Activated CD4-positive, alpha-beta T cell treated with anti-CD3 and anti-CD28 coated beads, Interleukin-10, Interleukin-2, amounts not matched to agents 100 ng/mL and 50 ng/mL, durations not matched to agents 16 hours and 8 hours (primary cell): ENCODE data around the gene FN1.
"Not testable (repeated sequence)": the region's sequence is repeated elsewhere in the genome, so short reads cannot be mapped to it uniquely, and the experiment has no call there.

Source experiments
- DNase-seq: peaks from one replicate; pipeline ENCODE4 v3.0.0-alpha.2; 2020

FN1 gene

GRCh38 chr2:215363461-215364156, 72.3 kb downstream of the FN1 start:
- DNase-seq: no peak

DNA sequence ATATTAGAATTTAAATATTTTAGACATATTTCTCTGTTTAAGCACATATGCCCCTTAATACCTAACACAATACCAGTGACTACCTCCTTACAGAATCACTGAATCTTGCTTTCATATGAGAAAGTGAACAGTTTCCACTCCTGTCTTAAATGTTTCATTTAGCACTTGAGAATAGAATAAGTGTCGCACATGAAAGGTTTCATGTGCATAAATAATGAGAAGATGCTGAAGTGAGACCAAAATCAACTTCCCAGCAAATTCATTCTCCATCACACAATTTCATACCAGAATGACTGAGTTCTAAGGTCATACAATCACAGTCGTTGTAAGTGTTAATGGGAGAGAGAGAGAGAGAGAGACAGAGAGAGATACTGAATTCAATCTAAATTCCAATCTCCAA, 72.8 kb downstream of the FN1 start:
- no peak for DNase-seq

GRCh38 chr2:215362562-215362904, 73.3 kb downstream of the FN1 start:
- no peak for DNase-seq

- DNase-seq: no peak
Measured at GRCh38 chr2:215361876-215362561, 73.8 kb downstream of the FN1 start.

- no peak for DNase-seq
Measured at GRCh38 chr2:215361211-215361875, 74.5 kb downstream of the FN1 start.

DNA sequence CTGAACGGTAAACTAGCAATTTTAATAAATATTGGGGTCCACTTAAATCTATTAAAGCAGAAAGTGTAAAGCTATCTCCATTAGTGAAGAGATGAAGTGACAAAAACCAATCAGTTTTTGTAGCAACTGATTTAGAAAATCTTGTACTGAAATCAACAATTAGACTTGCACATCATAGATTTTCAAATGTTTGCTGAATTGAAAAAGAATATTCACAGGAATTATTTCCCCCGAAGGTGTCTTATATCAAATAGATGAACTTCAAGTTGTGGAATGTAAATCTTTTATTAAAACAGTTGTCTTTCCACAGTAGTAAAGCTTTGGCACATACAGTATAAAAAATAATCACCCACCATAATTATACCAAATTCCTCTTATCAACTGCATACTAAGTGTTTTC, 75.3 kb downstream of the FN1 start:
- DNase-seq: no peak

DNA sequence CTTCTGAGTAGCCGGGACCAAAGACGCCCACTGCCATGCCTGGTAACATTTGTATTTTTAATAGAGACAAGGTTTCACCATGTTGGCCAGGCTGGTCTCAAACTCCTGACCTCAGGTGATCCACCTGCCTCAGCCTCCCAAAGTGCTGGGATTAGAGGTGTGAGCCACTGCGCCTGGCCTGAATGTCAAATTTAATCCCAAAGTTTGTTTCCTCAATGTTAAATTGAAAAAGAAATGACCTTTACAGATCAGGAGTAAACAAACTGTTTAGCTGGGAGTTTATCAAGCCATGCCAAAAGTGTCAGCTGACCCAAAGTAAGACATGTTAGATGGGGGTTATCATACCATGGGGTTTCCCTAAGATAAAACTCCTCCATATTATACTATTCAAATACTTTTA, 75.8 kb downstream of the FN1 start:
- not testable (repeated sequence) for DNase-seq

GRCh38 chr2:215359576-215359922, 76.3 kb downstream of the FN1 start:
- DNase-seq: no peak

GRCh38 chr2:215358891-215359575, 76.8 kb downstream of the FN1 start:
- no peak for DNase-seq

DNA sequence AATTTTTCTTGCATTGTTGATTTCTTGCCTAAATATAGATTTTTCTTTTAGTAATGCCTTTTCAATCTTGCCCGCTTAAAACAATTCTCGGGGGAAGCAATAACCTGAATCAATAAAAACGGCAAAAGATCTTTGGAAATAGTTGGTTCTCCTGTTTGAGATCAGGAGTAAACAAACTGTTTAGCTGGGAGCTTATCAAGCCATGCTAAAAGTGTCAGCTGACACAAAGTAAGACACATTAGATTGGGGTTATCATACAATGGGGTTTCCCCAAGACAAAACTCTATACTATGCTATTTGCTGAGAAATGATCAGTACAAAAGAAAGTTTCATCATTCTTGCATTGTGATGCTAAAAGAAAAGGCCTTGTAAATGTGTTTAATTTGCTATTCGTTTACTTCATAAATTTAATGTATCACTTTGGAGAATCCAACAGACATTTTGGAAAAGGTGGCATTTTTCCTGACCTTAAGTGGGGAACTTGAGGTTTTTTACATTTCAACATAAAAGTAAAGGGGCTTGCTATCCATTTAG, 77.5 kb downstream of the FN1 start:
- no peak for DNase-seq

DNA sequence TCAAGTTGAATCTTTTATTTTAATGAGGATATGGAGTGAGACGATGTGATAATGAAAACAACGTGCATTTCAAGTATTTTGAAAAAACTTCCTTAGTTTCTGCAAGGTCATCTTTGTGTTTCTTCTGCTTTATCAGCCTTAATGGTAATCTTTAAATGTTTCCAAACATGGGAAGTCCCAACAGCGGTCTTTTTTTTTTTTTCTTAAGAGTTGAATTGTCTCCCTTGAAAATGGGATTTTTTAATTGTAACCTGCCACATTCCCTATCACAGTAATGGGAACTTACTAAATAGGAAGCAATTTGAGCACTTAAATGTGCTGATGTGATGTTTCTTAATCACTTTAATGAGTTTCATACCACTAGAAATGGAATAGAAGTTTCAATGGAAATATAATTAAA, 78.2 kb downstream of the FN1 start:
- DNase-seq: no peak

DNA sequence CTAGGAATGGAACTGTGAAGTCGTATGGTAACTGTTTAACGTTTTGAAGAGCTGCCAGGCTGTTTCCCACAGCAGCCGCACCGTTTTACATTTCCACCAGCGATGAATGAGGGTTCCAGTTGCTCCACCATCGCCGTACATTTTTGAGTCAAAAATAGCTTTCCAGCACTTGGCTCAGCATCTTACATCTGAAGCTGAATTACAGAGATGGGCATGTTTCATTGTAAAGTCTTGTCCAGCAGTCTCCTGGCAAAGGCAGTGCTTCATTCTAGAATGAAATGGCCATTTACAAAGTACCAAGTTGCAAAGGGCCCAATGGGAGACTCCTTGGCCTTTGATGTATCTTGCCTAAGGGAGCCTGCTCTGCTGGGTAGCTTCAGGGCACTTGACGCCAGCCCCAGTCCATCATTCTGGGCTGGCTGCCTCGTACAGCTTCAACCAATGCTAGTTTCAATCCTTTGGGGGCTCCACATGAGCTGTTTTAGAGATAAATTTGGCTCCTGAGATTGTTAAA, 78.9 kb downstream of the FN1 start:
- no peak for DNase-seq

DNA sequence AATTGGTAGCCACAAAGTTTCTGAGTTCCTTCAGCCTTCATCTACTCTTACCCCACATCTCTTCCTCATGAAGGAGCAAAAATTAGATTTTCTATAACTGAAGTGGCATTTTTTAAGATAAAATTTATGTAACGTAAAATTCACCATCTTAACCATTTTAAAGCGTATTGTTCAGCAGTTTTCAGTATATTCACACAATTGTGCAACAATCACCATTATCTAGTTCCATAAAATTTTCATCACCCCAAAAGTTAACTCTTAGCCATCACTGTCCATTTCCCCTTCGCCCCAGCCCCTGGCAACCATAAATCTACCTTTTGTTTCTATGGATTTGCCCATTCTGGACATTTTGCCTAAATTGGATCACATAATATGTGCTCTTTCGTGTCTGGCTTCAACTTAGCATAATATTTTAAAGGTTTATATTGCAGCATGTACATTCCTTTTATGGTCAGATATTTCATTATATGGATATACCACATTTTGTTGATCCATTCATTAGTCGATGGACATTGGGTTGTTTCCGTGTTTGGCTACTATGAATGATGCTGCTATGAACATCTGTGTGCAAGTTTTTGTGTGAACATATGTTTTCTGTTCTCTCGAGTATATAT, 79.4 kb downstream of the FN1 start:
- DNase-seq: no peak

GRCh38 chr2:215355801-215356200, 80.1 kb downstream of the FN1 start:
- DNase-seq: no peak

DNA sequence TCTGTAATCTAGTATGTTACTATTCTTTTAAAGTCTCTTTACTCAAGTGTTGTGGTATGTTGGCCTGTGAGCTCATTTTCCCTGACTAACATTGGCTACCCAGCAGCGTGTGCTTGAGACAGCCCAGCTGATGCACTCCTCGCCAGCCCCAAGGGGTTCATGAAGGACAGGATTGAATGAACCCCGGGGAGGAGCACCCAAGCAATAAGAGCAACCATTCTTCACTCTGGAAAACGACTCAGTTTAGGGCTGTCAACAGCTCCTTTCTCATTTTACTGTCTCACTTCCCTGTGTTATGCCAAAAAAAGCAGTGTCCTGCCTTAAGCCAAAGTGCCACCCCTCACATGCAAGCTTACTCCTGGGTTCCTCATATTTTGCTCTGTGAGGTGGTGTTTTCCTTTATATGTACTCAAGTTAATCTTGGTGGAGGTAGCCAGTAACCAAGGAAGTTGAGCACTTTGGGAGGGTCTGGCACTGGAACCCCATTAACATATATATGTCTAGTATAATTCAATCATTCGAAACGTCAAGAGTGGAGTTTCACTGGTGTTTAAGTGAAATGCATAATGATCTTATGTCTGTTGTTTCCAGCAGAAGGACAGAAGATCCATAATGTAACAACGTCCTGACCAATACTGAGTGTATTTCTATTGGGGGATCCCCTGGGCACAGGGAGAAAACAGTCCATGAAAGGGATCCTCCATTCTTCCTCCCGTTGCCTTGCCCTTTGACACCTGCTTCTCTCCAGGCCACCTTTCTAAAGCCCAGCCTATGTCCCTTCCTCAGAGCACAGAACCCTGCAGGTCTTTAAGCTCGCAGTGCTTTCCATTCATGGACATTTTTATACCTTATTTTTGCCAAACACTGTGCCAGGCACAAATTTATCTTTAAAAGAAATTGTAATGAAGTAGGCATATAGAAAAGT, 80.8 kb downstream of the FN1 start:
- no peak for DNase-seq

DNA sequence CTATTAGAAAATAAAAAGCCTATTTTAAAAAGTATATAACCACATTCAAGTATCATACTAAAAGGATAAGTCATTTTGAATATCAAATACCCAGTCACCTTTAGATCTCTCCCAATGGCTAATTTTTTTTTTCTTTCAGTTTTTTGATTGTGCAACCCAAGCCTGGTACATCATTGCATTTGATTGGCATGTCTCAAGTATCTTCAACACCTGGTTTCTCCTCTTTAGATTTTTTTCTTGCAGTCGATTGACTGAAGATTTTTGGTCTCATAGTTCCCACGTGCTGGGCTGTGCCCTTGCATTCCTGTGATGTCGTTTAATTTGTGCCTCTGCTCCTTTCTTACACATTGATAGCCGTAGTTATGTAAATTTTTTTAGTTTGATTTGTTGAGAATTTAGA, 83.3 kb downstream of the FN1 start:
- no peak for DNase-seq

DNA sequence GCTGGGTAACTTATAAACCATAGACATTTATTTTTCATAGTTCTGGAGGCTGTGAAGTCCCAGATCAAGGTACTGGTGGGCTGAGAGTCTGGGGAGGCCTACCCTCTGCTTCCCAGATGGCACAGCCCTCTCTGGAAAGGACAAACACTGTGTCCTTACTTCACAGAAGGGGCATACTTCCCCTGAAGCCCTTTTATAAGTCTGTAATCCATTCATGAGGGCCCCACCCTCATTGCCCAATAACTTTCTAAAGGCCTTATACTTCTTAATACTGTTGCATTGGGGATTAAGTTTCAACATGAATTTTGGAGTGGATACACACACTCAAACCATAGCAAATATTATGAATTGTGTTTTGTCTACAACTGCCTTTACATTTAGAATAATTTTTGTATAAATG, 88.0 kb downstream of the FN1 start:
- no peak for DNase-seq

- DNase-seq: no peak
Measured at GRCh38 chr2:215338883-215339679, 96.8 kb downstream of the FN1 start.

GRCh38 chr2:215332872-215333595, 102.8 kb downstream of the FN1 start:
- DNase-seq: no peak

- no peak for DNase-seq
Measured at GRCh38 chr2:215328066-215328465, 107.8 kb downstream of the FN1 start.
